ENCODE data around the gene DDX20.

Gene DDX20

GRCh38 chr1:111755331-111756123, at the start of gene DDX20:
TSS of gene DDX20 (plus strand) at chr1:111755901. CDS start at chr1:111755925, 24 bp downstream.
- DNase-seq (ENCODE audit: low read depth): peak; percentile 85

- no peak for DNase-seq (ENCODE audit: low read depth)
Observed at GRCh38 chr1:111706921-111707320, 48.8 kb upstream of the DDX20 start.

- no peak for DNase-seq (ENCODE audit: low read depth)
Observed at GRCh38 chr1:111707906-111708305, 47.8 kb upstream of the DDX20 start.

- no peak for DNase-seq (ENCODE audit: low read depth)
Observed at GRCh38 chr1:111709986-111710385, 45.7 kb upstream of the DDX20 start.

- DNase-seq (ENCODE audit: low read depth): no peak
Observed at GRCh38 chr1:111716333-111716732, 39.4 kb upstream of the DDX20 start.

GRCh38 chr1:111717450-111717849, 38.3 kb upstream of the DDX20 start:
- no peak for DNase-seq (ENCODE audit: low read depth)

- DNase-seq (ENCODE audit: low read depth): no peak
Observed at GRCh38 chr1:111719135-111719534, 36.6 kb upstream of the DDX20 start.

- no peak for DNase-seq (ENCODE audit: low read depth)
Observed at GRCh38 chr1:111719674-111720132, 36.0 kb upstream of the DDX20 start.

- DNase-seq (ENCODE audit: low read depth): no peak
Observed at GRCh38 chr1:111720274-111720976, 35.3 kb upstream of the DDX20 start.

GRCh38 chr1:111720977-111721786, 34.5 kb upstream of the DDX20 start:
- DNase-seq (ENCODE audit: low read depth): no peak

- no peak for DNase-seq (ENCODE audit: low read depth)
Observed at GRCh38 chr1:111723091-111723806, 32.5 kb upstream of the DDX20 start.

- DNase-seq (ENCODE audit: low read depth): no peak
Observed at GRCh38 chr1:111723871-111724270, 31.8 kb upstream of the DDX20 start.

- DNase-seq (ENCODE audit: low read depth): no peak
Observed at GRCh38 chr1:111725192-111725591, 30.5 kb upstream of the DDX20 start.

- DNase-seq (ENCODE audit: low read depth): no peak
Observed at GRCh38 chr1:111727056-111727455, 28.6 kb upstream of the DDX20 start.

GRCh38 chr1:111729271-111729921, 26.3 kb upstream of the DDX20 start:
- no peak for DNase-seq (ENCODE audit: low read depth)

GRCh38 chr1:111729946-111730681, 25.6 kb upstream of the DDX20 start:
- no peak for DNase-seq (ENCODE audit: low read depth)

GRCh38 chr1:111730706-111731105, 25.0 kb upstream of the DDX20 start:
- no peak for DNase-seq (ENCODE audit: low read depth)

GRCh38 chr1:111731956-111732355, 23.7 kb upstream of the DDX20 start:
- no peak for DNase-seq (ENCODE audit: low read depth)

- no peak for DNase-seq (ENCODE audit: low read depth)
Observed at GRCh38 chr1:111732718-111733117, 23.0 kb upstream of the DDX20 start.

GRCh38 chr1:111733183-111733991, 22.3 kb upstream of the DDX20 start:
- no peak for DNase-seq (ENCODE audit: low read depth)

All from stimulated activated CD8-positive, alpha-beta memory T cell treated with anti-CD3 and anti-CD28 coated beads, Interleukin-15, amount 100 ng/mL, for 1 hour (primary cell).